NCI-H345 (cell line): Measurements from ENCODE around the gene SAA2.
"Not testable (repeated sequence)": the region's sequence is repeated elsewhere in the genome, so short reads cannot be mapped to it uniquely, and the experiment has no call there.

Source experiments
- DNase-seq: peaks from one replicate; lab custom pipeline; 2025; lab: John Stamatoyannopoulos, UW

Gene SAA2

DNA sequence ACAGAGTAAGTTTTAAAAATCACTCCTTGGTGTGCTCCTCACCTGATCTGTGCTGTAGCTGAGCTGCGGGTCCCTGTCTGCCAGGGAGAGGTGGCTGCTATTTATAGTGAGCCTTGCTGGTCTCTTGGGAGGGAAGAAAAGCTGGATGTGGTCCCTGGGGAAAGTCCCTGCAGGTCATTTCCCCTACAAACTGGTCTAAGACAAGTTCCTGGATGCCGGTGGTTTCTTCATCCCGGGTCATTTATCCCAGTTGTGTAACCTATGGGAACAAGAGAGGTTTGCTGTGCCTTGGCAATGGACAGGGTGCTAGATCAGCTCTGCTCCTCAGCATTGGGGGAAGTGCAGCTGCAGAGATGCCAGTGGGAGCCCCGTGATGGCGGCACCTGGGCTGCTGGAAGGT is at the start of gene SAA2:
Gene SAA2, minus strand, starts transcription at position 108 of the 400 bp plus-strand sequence. CDS start 657 bp downstream, outside the sequence.
- no peak for DNase-seq

- DNase-seq = no peak
These were observed 46.8 kb upstream of the SAA2 start for GRCh38 chr11:18295316-18295715.

GRCh38 chr11:18294862-18295261 is 46.4 kb upstream of the SAA2 start:
- DNase-seq = no peak

DNA sequence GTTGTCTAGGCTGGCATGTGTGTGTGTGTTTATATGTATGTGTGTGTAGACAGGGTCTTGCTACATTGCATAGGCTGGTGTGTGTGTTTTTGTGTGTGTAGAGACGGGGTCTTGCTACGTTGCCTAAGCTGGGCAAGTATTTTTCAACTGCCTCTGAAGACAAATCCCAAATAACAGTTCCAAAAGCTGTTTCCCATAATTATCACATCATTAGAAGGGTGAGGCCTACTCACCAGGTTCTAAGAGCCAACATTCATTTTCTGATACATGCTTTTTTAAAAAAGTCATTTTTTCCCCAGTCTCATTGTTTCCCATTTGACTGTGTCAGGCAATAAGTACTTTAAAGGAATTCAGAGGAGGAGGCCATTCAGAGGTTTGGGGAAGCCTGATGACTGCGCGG is 40.4 kb upstream of the SAA2 start:
- DNase-seq = no peak

GRCh38 chr11:18285841-18286240 is 37.4 kb upstream of the SAA2 start:
- no peak for DNase-seq

GRCh38 chr11:18282626-18283025 is 34.2 kb upstream of the SAA2 start:
- DNase-seq = no peak

DNA sequence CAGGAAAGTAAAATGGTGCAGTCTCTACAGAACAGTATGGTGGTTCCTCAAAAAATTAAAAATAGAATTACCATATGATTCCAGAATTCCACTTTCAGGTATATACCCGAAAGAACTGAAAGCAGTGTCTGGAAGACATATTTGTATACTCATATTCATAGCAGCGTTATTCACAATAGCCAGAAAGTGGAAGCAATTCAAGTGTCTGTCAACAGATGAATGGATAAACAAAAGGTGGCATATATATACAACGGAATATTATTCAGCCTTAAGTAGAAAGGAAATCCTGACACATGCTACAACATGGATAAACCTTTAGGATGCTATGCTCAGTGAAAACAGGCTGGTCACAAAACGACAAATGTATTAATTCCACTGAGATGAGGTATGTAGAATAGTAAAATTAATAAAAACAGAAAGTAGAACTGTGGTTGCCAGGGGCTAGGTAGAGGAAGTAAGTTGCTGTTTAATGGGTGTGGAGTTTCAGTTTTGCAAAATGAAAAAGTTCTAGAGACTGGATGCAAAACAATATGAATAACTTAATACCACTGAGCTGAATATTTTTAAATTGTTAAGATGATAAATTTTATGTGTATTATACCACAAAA is 32.1 kb upstream of the SAA2 start:
- no peak for DNase-seq

GRCh38 chr11:18277565-18278271 is 29.2 kb upstream of the SAA2 start:
- DNase-seq = no peak

GRCh38 chr11:18271206-18271605 is 22.7 kb upstream of the SAA2 start:
- DNase-seq = no peak

DNA sequence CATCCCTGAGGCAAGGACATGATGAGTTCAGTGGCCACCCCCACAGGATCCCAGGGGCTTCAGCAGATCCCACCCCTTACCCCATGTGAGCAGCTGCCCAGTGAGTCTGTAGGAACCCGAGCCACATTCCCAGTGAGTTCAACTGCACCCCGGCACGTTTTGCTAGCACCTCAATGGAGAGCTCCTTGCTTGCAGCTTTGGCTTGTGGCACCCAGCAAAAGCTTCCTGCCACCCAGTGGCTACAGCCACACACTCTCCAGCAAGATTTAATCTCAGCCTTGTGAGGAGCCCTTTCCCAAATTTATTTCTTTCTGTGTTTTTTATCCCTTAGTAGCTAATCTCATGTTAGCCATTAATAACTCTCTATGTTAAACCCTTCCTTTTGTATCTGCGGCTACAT is 21.6 kb upstream of the SAA2 start:
- no peak for DNase-seq

DNA sequence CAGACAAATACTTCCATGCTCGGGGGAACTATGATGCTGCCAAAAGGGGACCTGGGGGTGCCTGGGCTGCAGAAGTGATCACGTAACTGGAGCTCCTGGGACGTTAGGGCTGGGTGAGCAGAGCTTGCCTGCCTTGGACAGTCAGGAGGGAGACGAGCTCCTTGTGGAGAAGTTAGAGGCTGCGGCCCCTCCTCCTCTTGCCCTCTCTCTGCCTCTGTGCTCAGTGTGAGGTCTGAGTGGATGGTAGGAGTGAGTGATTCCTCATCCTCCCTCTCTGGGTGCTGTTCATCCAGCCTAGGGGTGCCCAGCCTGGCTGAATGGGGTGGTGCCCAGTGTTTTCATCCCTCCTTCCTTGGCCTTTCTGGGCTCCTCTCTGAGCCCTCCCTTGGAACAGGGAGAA is 20.8 kb upstream of the SAA2 start:
- not testable (repeated sequence) for DNase-seq

DNA sequence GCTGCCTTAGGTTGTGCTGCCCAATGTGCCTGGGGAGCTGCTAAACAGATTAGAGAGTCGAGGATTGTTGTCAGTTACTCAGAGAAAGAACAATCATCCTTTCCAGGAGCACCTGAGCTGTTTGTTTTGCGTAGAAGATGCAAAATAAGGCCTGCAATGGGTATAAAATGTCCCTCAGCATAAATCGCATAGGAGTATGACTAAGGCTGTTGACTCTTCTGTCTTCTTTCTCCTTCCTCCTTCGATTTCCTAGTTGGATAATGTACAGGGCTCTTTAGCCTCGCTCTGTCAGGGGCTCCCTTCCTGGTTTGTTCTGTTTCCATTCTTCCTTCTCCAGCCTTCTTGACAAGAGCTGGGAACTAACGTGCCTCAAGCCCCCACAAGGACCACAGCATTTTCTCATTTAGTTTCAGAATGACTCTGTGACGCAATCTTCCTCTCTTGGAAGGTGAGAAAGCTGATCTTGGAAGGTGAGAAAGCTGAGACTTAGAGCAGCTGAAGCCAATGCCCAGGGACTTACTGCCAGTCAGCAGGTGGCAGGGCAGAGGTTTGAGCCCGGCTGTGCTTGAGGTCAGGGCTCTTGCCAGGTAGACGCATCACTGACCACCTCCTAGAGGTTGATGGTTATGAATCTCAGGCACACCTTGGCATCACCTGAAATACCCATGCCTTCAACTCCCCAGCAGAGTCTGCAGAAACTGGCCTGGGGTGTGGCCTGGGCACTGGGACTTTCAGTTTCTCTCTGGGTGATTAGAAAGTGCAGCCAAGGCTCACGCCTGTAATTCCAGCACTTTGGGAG is 19.1 kb upstream of the SAA2 start:
- not testable (repeated sequence) for DNase-seq

- DNase-seq = no peak
These were observed 17.5 kb upstream of the SAA2 start, which contains the start of gene SAA1 for GRCh38 chr11:18265949-18266348. Gene SAA1 (plus strand): TSS chr11:18266264. CDS start chr11:18266888, 624 bp downstream.

DNA sequence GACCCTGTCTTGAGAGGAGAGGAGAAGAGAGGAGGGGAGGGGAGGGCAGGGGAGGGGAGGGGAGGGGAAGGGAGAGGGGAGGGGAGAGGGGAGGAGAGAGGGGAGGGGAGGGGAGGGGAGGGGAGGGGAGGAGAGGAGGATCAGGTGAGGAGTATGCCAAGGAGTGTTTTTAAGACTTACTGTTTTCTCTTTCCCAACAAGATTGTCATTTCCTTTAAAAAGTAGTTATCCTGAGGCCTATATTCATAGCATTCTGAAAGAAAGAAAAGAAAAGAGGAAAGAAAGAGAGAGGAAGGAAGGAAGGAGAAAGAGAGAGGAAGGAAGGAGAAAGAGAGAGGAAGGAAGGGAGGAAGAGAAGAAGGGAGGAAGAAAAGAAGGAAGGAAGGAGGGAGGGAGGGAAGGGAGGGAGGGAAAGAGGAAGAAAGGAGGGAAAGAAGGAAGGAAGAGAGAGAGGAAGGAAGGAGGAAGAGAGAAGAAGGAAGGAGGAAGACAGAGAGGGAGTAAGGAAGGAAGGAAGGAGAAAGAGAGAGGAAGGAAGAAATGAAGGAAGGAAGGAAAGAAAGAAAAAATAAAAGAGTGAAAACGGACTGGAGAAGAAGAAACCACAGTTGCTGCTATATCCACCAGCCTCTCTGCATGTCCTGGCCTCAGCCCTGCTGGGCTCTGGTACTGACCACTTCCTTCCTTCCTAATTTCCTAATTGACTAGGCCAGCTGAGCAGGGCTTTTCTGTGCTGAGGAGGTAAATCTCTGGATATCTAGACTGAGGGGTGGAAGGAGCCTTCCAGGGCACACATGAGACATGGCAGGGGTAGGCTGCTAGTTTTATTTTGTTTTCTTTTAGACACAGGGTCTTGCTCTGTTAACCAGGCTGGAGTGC is 16.4 kb upstream of the SAA2 start:
- no peak for DNase-seq

DNA sequence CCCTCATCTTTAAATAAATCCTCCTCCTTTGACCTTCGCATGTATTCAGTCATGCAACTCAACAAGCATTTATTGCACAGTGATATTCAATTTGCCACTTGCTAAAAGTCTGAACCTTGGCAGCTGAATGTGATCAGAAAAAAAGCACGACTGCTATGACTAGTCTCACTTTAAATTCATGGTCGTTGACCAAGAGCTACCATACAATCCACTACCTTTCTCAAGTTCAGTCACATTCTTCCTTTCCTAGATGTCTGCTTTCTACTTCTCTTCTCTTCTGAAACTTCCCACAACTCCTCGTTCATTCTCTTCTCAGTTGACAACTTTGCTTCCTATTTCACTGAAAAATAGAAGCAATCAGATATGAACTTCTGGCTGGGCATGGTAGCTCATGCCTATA is 15.6 kb upstream of the SAA2 start:
- DNase-seq = no peak

DNA sequence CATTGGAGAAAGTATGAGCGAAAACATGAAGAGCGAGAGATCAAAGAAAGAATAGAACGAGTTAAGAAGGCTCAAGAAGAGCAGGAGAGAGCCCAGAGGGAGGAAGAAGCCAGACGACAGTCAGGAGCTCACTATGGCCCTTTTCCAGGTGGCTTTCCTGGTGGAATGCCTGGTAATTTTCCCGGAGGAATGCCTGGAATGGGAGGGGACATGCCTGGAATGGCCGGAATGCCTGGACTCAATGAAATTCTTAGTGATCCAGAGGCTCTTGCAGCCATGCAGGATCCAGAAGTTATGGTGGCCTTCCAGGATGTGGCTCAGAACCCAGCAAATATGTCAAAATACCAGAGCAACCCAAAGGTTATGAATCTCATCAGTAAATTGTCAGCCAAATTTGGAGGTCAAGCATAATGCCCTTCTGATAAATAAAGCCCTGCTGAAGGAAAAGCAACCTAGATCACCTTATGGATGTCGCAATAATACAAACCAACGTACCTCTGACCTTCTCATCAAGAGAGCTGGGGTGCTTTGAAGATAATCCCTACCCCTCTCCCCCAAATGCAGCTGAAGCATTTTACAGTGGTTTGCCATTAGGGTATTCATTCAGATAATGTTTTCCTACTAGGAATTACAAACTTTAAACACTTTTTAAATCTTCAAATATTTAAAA is 14.3 kb upstream of the SAA2 start:
- not testable (repeated sequence) for DNase-seq

GRCh38 chr11:18261721-18262120 is 13.3 kb upstream of the SAA2 start:
- no peak for DNase-seq

DNA sequence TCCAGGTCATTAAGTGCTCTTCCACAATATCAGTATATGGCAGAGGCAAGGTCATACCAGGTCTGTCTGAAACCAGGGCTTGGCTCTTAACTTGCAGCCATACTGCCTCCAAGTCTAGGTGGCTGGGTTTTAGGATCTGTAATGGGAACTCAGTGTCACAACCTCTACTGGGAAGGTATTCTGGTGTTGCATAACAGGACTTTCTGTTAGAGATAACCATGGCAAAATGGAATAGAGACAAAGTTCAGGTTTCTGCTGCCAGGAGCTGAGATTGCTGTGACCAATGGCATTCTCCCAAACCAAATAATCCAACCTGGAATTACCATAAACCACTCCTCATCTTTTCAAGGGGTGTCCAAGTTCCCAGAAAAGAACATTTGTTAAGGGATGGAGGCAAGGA is 10.8 kb upstream of the SAA2 start:
- no peak for DNase-seq

DNA sequence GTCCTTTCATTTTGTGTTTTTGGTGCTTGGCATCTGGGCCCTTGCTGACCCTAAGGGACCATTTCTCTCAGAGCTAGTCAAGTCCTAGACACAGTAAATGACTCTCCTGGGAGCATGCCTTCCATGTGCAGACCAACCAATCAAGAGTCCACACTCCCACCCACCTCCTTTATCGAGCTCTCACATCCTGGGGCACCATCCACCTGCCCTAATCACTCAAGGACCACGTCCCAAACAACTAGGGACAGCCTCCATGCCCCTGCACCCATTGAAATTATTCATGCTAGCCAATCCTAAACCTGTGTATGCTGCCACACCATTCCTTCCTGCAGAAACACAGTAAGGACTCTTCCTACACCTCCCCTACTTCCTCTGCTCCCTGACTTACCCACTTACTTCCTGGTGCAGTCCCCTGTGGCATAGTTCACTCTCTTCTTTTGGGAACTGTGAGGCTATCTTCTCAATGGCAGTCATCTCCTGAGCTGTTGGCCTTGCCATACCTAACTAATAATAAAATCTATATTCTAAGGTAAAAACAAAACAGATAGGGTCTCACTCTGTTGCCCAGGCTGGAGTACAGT is 6.4 kb upstream of the SAA2 start:
- DNase-seq = no peak

- no peak for DNase-seq
These were observed 5.4 kb upstream of the SAA2 start for GRCh38 chr11:18253778-18254338.

DNA sequence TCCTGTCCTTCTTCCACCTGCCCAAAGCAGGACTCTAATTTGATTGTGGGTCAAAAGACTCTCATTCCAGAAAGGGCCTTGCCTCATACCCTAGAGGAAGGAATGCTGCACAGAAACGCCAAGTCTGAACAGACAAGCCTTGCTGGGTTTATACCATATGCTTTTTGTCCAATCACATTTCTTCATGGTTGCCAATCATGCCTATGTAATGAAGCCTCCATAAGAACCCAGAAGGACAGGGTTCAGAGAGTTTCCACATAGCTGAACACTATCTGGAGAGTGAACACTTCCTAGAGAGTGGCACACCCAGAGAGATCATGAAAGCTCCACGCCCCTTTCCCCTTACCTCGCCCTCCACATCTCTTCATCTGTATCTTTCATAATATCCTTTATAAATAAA is 4.8 kb upstream of the SAA2 start:
- no peak for DNase-seq
